Activated CD8-positive, alpha-beta memory T cell treated with anti-CD3 and anti-CD28 coated beads for 48 hours (primary cell): ENCODE results near the gene TMEM209.
"Not testable (repeated sequence)": the region's sequence is repeated elsewhere in the genome, so short reads cannot be mapped to it uniquely, and the experiment has no call there.

Source experiments
- DNase-seq, 3 experiments: peaks; one replicate each; pipeline ENCODE4 v3.0.0-alpha.2; 2020; ENCODE audit warnings: low read depth in 2 of 3, low spot score in 2 of 3

The TMEM209 gene

GRCh38 chr7:130129011-130129411 is 76.2 kb downstream of the TMEM209 start:
- no peak for DNase-seq

GRCh38 chr7:130127821-130128317 is 77.3 kb downstream of the TMEM209 start:
- DNase-seq, result no peak

GRCh38 chr7:130127404-130127803 is 77.8 kb downstream of the TMEM209 start:
- DNase-seq, result no peak

GRCh38 chr7:130126840-130127239 is 78.4 kb downstream of the TMEM209 start:
- not testable (repeated sequence) for DNase-seq

GRCh38 chr7:130124711-130125110 is 80.5 kb downstream of the TMEM209 start:
- no peak for DNase-seq

- DNase-seq, result no peak
Observed at GRCh38 chr7:130123501-130123900, 81.7 kb downstream of the TMEM209 start.

GRCh38 chr7:130118801-130119200 is 86.4 kb downstream of the TMEM209 start:
- DNase-seq, result no peak

GRCh38 chr7:130118294-130118693 is 86.9 kb downstream of the TMEM209 start:
- no peak for DNase-seq

GRCh38 chr7:130114776-130115175 is 90.4 kb downstream of the TMEM209 start:
- no peak for DNase-seq
